ENCODE data around the gene GPRC5D.

The GPRC5D gene

GRCh38 chr12:12992418-12993130 is 40.6 kb upstream of the GPRC5D start:
- FAIRE-seq (no peak), DNase-seq (ENCODE audit: insufficient read length) (no peak)
- TF ChIP-seq POLR2A (IDR thresholded peaks at IDR 0.05; ENCODE audit: low read depth, low read length): no peak
- no peak for TF ChIP-seq TAF1 (IDR thresholded peaks at IDR 0.05; ENCODE audit: borderline replicate concordance, low read depth, low read length)
- no peak for TF ChIP-seq POLR2AphosphoS5 (IDR thresholded peaks at IDR 0.05; ENCODE audit: low read depth, low read length)

- DNase-seq (ENCODE audit: insufficient read length): no peak
- TF ChIP-seq POLR2A (IDR thresholded peaks at IDR 0.05; ENCODE audit: low read depth, low read length): no peak
- no peak for TF ChIP-seq POLR2AphosphoS5 (IDR thresholded peaks at IDR 0.05; ENCODE audit: low read depth, low read length)
- TF ChIP-seq TAF1 (IDR thresholded peaks at IDR 0.05; ENCODE audit: borderline replicate concordance, low read depth, low read length): no peak
- FAIRE-seq: no peak
Measured at GRCh38 chr12:12990700-12991468, 38.9 kb upstream of the GPRC5D start.

GRCh38 chr12:12987421-12987820 is 35.5 kb upstream of the GPRC5D start:
- FAIRE-seq (no peak), DNase-seq (ENCODE audit: insufficient read length) (no peak)
- no peak for TF ChIP-seq TAF1 (IDR thresholded peaks at IDR 0.05; ENCODE audit: borderline replicate concordance, low read depth, low read length)

GRCh38 chr12:12986775-12987331 is 34.9 kb upstream of the GPRC5D start:
- no peak for FAIRE-seq
- no peak for TF ChIP-seq POLR2AphosphoS5 (IDR thresholded peaks at IDR 0.05; ENCODE audit: low read depth, low read length)
- TF ChIP-seq POLR2A (IDR thresholded peaks at IDR 0.05; ENCODE audit: low read depth, low read length): no peak
- no peak for TF ChIP-seq TAF1 (IDR thresholded peaks at IDR 0.05; ENCODE audit: borderline replicate concordance, low read depth, low read length)
- DNase-seq (ENCODE audit: insufficient read length): no peak

GRCh38 chr12:12985817-12986408 is 33.9 kb upstream of the GPRC5D start:
- DNase-seq (ENCODE audit: insufficient read length): no peak

GRCh38 chr12:12984149-12984548 is 32.2 kb upstream of the GPRC5D start:
- DNase-seq (ENCODE audit: insufficient read length): no peak
- TF ChIP-seq POLR2AphosphoS5 (IDR thresholded peaks at IDR 0.05; ENCODE audit: low read depth, low read length) (no peak), POLR2A (IDR thresholded peaks at IDR 0.05; ENCODE audit: low read depth, low read length) (no peak), TAF1 (IDR thresholded peaks at IDR 0.05; ENCODE audit: borderline replicate concordance, low read depth, low read length) (no peak)
- FAIRE-seq: no peak

More at GRCh38 chr12:12985817-12986408, 33.9 kb upstream of the GPRC5D start:
- no peak for TF ChIP-seq POLR2AphosphoS5 (IDR thresholded peaks at IDR 0.05; ENCODE audit: low read depth, low read length)
- no peak for TF ChIP-seq POLR2A (IDR thresholded peaks at IDR 0.05; ENCODE audit: low read depth, low read length)
- no peak for TF ChIP-seq TAF1 (IDR thresholded peaks at IDR 0.05; ENCODE audit: borderline replicate concordance, low read depth, low read length)
- FAIRE-seq: no peak

GRCh38 chr12:12983420-12984035 is 31.6 kb upstream of the GPRC5D start:
- TF ChIP-seq POLR2AphosphoS5 (IDR thresholded peaks at IDR 0.05; ENCODE audit: low read depth, low read length): no peak
- TF ChIP-seq POLR2A (IDR thresholded peaks at IDR 0.05; ENCODE audit: low read depth, low read length): no peak
- no peak for TF ChIP-seq TAF1 (IDR thresholded peaks at IDR 0.05; ENCODE audit: borderline replicate concordance, low read depth, low read length)
- FAIRE-seq (no peak), DNase-seq (ENCODE audit: insufficient read length) (no peak)

- TF ChIP-seq TAF1 (IDR thresholded peaks at IDR 0.05; ENCODE audit: borderline replicate concordance, low read depth, low read length): no peak
- TF ChIP-seq POLR2AphosphoS5 (IDR thresholded peaks at IDR 0.05; ENCODE audit: low read depth, low read length): no peak
- TF ChIP-seq POLR2A (IDR thresholded peaks at IDR 0.05; ENCODE audit: low read depth, low read length): no peak
- no peak for DNase-seq (ENCODE audit: insufficient read length)
- FAIRE-seq: no peak
Measured at GRCh38 chr12:12982331-12982730, 30.4 kb upstream of the GPRC5D start.

GRCh38 chr12:12979731-12980259 is 27.8 kb upstream of the GPRC5D start:
- FAIRE-seq (no peak), DNase-seq (ENCODE audit: insufficient read length) (no peak)
- TF ChIP-seq TAF1 (IDR thresholded peaks at IDR 0.05; ENCODE audit: borderline replicate concordance, low read depth, low read length) (no peak), POLR2AphosphoS5 (IDR thresholded peaks at IDR 0.05; ENCODE audit: low read depth, low read length) (no peak), POLR2A (IDR thresholded peaks at IDR 0.05; ENCODE audit: low read depth, low read length) (no peak)

- FAIRE-seq: no peak
- no peak for TF ChIP-seq POLR2A (IDR thresholded peaks at IDR 0.05; ENCODE audit: low read depth, low read length)
- no peak for DNase-seq (ENCODE audit: insufficient read length)
Measured at GRCh38 chr12:12979126-12979525, 27.2 kb upstream of the GPRC5D start.

GRCh38 chr12:12977231-12977630 is 25.3 kb upstream of the GPRC5D start:
- no peak for TF ChIP-seq POLR2AphosphoS5 (IDR thresholded peaks at IDR 0.05; ENCODE audit: low read depth, low read length)
- no peak for TF ChIP-seq TAF1 (IDR thresholded peaks at IDR 0.05; ENCODE audit: borderline replicate concordance, low read depth, low read length)
- no peak for TF ChIP-seq POLR2A (IDR thresholded peaks at IDR 0.05; ENCODE audit: low read depth, low read length)
- no peak for FAIRE-seq

More at GRCh38 chr12:12977231-12977630, 25.3 kb upstream of the GPRC5D start:
- no peak for DNase-seq (ENCODE audit: insufficient read length)
